WERI-Rb-1 (cell line): ENCODE data around the gene RPTOR.

ENCODE experiments used
- DNase-seq: peaks from one replicate; pipeline ENCODE4 v3.0.0-alpha.2; 2020
- H3K27ac ChIP-seq: fragments of 250-450 bp; sonication (Bioruptor Pico); 2 replicates; pipeline ENCODE4 v1.5.1; 2020; ENCODE audit warnings: mild to moderate bottlenecking, moderate library complexity
- H3K27me3 ChIP-seq: fragments of 250-450 bp; sonication (Bioruptor Pico); 2 replicates; pipeline ENCODE4 v1.5.1; 2021; ENCODE audit warnings: mild to moderate bottlenecking, low read depth, moderate library complexity; ENCODE audit not compliant: insufficient read depth, severe bottlenecking
- H3K36me3 ChIP-seq: fragments of 250-450 bp; sonication (Bioruptor Pico); 2 replicates; pipeline ENCODE4 v1.5.1; 2020; ENCODE audit warnings: mild to moderate bottlenecking, moderate library complexity
- H3K4me3 ChIP-seq: 2 replicates; pipeline ENCODE4 v1.5.1; 2011; ENCODE audit warnings: low read depth, mild to moderate bottlenecking, control low read depth, low read length
- H3K9me3 ChIP-seq: fragments of 250-450 bp; sonication (Bioruptor Pico); 2 replicates; pipeline ENCODE4 v1.5.1; 2021; ENCODE audit warnings: mild to moderate bottlenecking, moderate library complexity; ENCODE audit not compliant: severe bottlenecking
- CTCF ChIP-seq: IDR thresholded peaks from 2 replicates; pipeline ENCODE4 v1.5.1; 2011; ENCODE audit warnings: low read depth, mild to moderate bottlenecking, control low read depth, inconsistent platforms, low read length

Gene RPTOR

GRCh38 chr17:80584176-80584905, 39.7 kb downstream of the RPTOR start:
- H3K9me3 ChIP-seq, result no peaks in the 10 kb centered on the region
- peak overlapping the region; percentile 58 for H3K27ac ChIP-seq
- H3K27me3 ChIP-seq, result no peaks in the 10 kb centered on the region
- peaks cover 9% of the 10 kb centered on the region for H3K36me3 ChIP-seq
- TF ChIP-seq CTCF, result no peak
- no peak for DNase-seq
- H3K4me3 ChIP-seq, result no peak overlapping the region

DNA sequence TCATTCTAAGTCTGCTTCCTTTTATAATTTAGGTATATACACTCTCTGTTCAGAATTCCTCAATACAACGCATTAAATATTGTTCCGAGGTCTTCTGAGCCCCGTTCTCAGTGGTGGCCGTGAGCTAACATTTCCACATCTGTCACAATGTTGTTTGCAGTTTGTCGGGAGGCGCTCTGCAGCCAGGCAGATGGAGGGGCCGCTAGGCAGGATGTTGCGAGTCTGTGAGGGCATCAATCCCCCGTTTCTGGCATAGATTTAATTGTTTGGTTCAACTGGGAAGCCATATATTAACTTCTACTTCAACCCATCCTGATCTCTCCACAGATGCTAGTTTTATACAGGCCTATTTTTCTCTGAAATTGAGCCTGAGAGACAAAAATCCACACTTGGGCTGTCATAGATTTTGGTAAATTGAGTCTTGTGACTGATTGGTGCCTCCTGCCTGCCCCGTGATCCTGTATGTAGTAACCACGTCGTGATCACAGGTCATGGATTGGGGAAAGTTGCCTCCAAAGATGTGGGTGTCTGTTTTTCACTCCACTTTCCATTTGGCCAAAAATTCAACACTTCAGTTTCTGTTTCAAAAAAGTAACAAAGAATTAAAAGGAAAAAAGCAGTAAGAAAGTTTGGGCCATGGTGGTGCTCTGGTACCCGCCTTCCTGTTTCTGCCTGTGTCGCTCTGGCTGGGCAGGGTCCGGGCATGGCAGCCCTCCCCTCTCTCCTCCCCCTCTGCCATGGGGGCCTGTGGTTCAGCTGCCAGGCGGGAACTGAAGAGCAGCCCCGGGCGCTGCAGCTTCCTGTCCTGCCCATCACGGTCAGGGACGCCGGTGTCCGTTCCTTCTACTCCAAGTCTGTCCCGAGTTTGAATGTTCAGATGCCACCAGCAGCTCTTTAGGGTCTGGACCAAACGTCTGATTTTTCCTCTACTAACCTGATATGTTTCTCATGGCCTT, 41.5 kb downstream of the RPTOR start:
- no peaks in the 10 kb centered on the region for H3K27me3 ChIP-seq
- no peak overlapping the region for H3K27ac ChIP-seq
- no peak overlapping the region for H3K4me3 ChIP-seq
- H3K36me3 ChIP-seq, result peaks cover 5% of the 10 kb centered on the region
- no peaks in the 10 kb centered on the region for H3K9me3 ChIP-seq
- no peak for TF ChIP-seq CTCF
- no peak for DNase-seq

GRCh38 chr17:80586846-80587228, 42.2 kb downstream of the RPTOR start:
- no peaks in the 10 kb centered on the region for H3K27me3 ChIP-seq
- no peak overlapping the region for H3K27ac ChIP-seq
- no peak overlapping the region for H3K4me3 ChIP-seq
- DNase-seq, result no peak
- peaks cover 4% of the 10 kb centered on the region for H3K36me3 ChIP-seq
- no peaks in the 10 kb centered on the region for H3K9me3 ChIP-seq
- no peak for TF ChIP-seq CTCF

DNA sequence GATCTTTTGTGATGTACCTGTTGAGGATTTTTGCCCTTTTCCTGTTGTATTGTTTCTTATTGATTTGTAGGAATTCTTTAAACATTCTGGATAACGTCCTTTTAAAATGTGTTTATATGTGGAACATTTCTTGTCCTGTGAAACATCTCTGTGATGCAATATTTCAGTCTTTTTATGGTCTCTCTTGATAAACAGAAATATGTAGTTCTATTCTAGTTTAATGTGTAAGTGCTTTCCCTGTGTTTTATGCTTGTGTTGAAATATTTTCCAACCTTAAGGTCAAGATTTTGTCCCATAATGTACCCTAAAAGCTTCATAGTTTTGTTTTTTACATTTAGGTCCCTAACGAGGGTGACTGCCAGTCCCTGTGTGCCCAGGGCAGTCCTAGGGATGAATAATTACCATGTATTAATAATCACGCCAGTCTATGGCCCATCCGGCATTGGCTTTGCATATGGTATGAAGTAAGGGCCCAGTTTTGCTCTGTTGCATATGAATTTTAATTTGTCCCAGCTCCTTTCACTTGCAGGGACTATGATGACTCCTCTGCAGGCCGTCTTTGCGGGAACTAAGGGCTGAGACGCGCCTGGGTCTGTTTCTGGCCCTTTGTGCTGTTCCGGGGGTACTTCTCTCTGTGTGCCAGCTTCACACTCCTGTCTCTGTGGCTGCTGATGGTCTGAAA, 44.2 kb downstream of the RPTOR start:
- Histone ChIP-seq H3K27me3 (no peaks in the 10 kb centered on the region), H3K36me3 (no peaks in the 10 kb centered on the region; the same call in none of the 2 replicates), H3K4me3 (no peak overlapping the region), H3K9me3 (no peaks in the 10 kb centered on the region), H3K27ac (no peak overlapping the region)
- DNase-seq, result no peak
- TF ChIP-seq CTCF, result no peak

DNA sequence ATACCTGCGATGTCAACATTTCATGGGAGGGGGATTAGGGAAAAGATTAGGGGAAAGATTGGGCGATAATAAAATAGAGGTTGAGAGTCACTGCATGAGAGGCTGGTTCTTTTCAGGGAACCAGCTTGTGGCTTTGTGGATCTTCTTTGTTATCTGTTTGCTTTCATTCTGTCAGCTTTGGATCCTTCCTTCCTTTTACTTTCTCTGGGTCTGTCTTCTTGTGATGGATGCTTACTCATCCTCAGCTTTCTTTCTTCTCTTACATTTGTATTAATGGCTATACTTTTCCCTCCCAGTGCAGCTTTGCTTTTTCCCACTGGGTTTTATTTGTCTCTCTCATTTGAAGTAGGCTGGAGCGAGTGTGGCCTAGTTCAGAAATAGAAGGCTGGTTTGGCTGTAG, 47.1 kb downstream of the RPTOR start:
- Histone ChIP-seq H3K27ac (peak overlapping the region; percentile 23), H3K4me3 (no peak overlapping the region), H3K36me3 (no peaks in the 10 kb centered on the region), H3K9me3 (no peaks in the 10 kb centered on the region), H3K27me3 (no peaks in the 10 kb centered on the region)
- no peak for TF ChIP-seq CTCF
- no peak for DNase-seq
